Ishikawa (cell line): Measurements from ENCODE around the gene TMEM126B.

Experiments used
- EP300 ChIP-seq: IDR thresholded peaks from 2 replicates; pipeline ENCODE4 v1.6.1; 2012; ENCODE audit warnings: borderline replicate concordance
- RAD21 ChIP-seq: IDR thresholded peaks from 2 replicates; pipeline ENCODE4 v1.6.1; 2012; ENCODE audit warnings: low read depth
- TAF1 ChIP-seq: IDR thresholded peaks from 2 replicates; pipeline ENCODE4 v1.6.1; 2012; ENCODE audit warnings: low read depth, mild to moderate bottlenecking

- no peak for TF ChIP-seq RAD21
- no peak for TF ChIP-seq EP300
- no peak for TF ChIP-seq TAF1
Observed at GRCh38 chr11:85685820-85686459, 57.5 kb downstream of the TMEM126B start, which contains the start of gene CCDC89.
